MCF 10A (cell line): ENCODE measurements around the gene LRRC75A. TPM values are rescaled to one million over a fixed set of nuclear protein-coding genes. Genes with fewer than 3 reads are reported as not detected.
A peak's percentile ranks its signal among the peaks of the same experiment; 100 is the strongest.

Experiments used
- BruUV-seq: library from RNA; stranded (reverse); fragments of 400-500 nt; replicated peaks from 2 replicates; lab custom pipeline; 2021; lab: Mats Ljungman, UMichigan
- CTCF ChIA-PET: fragments of 300-600 bp; sonication (Branson Sonifier 250); formaldehyde crosslinking; extraction: SDS; loops from one replicate; lab custom pipeline; 2021; ENCODE audit warnings: antibody characterized with exemption, inconsistent platforms; lab: Yijun Ruan, JAX
- POLR2A ChIA-PET: fragments of 300-600, 350-650 bp; sonication (Branson Sonifier 250); formaldehyde crosslinking; extraction: SDS; loops from one replicate; lab custom pipeline; 2020; ENCODE audit warnings: antibody characterized with exemption, inconsistent platforms; lab: Yijun Ruan, JAX
- DNase-seq: peaks from one replicate; pipeline ENCODE4 v3.0.0-alpha.2; 2018; ENCODE audit not compliant: unreplicated experiment
- H3K27ac Mint-ChIP-seq: one replicate; pipeline ENCODE4 v1.8.0; 2022; ENCODE audit warnings: mild to moderate bottlenecking, low read depth, mixed read lengths; ENCODE audit not compliant: unreplicated experiment
- H3K27me3 Mint-ChIP-seq: one replicate; pipeline ENCODE4 v1.8.0; 2022; ENCODE audit warnings: mixed read lengths; ENCODE audit not compliant: insufficient read depth, unreplicated experiment
- H3K36me3 Mint-ChIP-seq: one replicate; pipeline ENCODE4 v1.8.0; 2022; ENCODE audit warnings: mild to moderate bottlenecking, moderate library complexity, mixed read lengths; ENCODE audit not compliant: insufficient read depth, unreplicated experiment
- H3K4me1 Mint-ChIP-seq: one replicate; pipeline ENCODE4 v1.8.0; 2022; ENCODE audit warnings: mixed read lengths; ENCODE audit not compliant: insufficient read depth, unreplicated experiment
- H3K4me3 Mint-ChIP-seq: one replicate; pipeline ENCODE4 v1.8.0; 2022; ENCODE audit warnings: mild to moderate bottlenecking, moderate library complexity, mixed read lengths; ENCODE audit not compliant: unreplicated experiment
- H3K9me3 Mint-ChIP-seq: one replicate; pipeline ENCODE4 v1.8.0; 2022; ENCODE audit warnings: mixed read lengths; ENCODE audit not compliant: unreplicated experiment
- intact Hi-C: fragments of 100-400 bp; cut with micrococcal nuclease; formaldehyde crosslinking; loops from 2 replicates; pipeline ENCODE4 v1.14.1; 2022
- total RNA-seq: library from RNA; stranded (reverse); gene quantifications from 2 replicates; pipeline ENCODE4 v1.2.3, GENCODE V29; 2022
- TF ChIP-seq, protein P1 (sequence below): fragments of 200-600 bp; IDR thresholded peaks from one replicate; pipeline ENCODE4 v1.8.0; 2022; ENCODE audit warnings: antibody characterized with exemption, mild to moderate bottlenecking; ENCODE audit not compliant: unreplicated experiment

The LRRC75A gene
- total RNA-seq, 1 experiment from 2014 or later, result 0.30 TPM

DNA sequence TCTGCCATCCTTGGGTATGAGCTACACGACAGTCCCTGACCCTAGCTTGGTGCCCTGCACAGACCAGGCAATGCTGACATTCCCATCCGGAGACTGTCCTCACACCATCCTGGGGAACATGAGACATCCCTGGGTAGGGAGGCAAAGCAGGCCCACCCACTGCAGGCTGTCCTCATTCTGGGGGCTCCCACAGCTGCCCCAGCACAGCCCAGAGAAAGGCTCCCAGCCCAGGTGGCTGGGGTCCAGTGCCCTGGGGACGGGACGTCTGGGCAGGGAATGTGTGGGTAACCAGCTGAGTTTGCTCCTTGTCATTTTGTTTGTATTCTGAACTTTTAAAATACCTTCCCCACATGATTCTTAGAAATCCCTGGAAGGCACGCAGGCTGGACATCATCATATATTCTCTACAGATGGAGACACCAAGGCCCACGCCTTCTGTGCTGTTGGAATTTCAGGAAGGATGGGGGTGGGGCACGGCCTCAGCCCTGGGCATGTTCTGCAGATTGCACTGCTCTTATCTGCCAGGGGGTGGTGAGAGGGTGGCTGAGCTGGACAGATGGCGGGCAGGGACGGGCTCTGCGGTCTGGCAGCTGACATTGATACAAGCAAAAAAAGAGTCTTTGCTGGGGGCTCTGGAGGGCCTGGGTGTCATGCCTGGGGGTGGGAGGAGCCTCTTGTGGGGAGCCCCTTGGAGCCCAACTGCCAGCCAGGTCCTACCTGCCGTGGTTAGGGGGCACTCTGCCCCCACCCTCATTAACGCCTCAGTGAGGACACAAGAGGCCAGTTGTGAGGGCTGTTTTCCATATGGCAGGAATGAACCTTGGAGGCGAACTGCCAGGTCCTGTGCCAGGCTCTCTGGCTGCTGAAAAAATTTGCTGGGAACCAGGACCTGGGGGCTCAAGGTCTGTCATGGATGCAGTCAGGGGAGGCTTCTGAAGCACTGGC, 28.4 kb downstream of the LRRC75A start:
- peak; percentile 54 for DNase-seq

DNA sequence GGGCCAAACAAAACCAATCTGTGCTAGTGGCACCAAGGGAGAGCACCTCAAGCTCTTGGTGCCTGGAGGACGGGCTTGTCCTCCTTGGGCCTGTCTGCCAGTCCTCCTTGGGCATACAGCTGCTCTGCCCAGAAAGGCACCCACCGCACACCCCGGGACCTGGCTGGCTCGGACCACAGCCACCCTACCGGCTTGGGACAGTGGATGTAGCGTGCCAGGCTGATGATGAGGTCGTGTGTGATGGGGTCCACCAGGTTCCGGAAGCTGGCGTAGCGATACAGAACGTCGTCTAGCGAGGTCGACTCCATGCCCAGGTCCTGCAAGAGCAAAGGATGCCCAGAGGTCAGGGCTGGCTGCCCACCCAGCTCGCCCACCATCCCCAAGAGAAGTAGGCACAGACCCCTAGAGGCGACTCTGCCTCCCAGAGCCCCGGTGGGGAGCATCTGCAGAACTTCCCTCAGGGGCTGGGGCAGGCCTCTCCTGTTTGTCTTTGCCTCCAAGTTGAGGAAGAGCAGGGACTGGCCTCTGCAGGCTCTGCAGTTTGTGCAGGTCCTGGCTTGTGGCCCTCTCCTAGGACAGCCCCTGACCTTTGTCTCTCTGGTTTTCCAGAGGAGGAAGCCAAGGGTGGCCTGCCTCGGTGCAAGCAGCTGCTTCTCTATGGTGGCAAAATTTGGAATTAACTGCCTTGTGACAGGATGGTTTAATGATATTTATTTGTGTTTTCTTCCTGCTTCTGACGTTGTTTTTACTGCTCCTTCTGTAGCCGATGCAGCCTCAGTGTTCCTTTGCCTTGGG, 29.7 kb downstream of the LRRC75A start:
- H3K27ac Mint-ChIP-seq, result no peak overlapping the region
- intact Hi-C loops, result no loop called here

More for the DNA sequence above, 28.4 kb downstream of the LRRC75A start:
- ChIA-PET CTCF (interaction anchor here (0.5 to 4.4 kb wide), 9 partner anchors 10 to 126 kb away, joined by 3 to 28 read pairs (median 6); no protein-coding TSS in a partner anchor), POLR2A (interaction anchor here (1.0 kb wide), 1 partner anchor 25 kb away, joined by 3 read pairs; no protein-coding TSS in a partner anchor)
- BruUV-seq, result no TSS peak
- Mint-ChIP-seq H3K27ac (no peak overlapping the region), H3K4me1 (peaks cover 7% of the 10 kb centered on the region), H3K36me3 (peaks cover 13% of the 10 kb centered on the region), H3K27me3 (peaks cover 16% of the 10 kb centered on the region), H3K4me3 (no peak overlapping the region), H3K9me3 (no peaks in the 10 kb centered on the region)
- intact Hi-C loops, result no loop called here
- TF ChIP-seq, protein P1, sequence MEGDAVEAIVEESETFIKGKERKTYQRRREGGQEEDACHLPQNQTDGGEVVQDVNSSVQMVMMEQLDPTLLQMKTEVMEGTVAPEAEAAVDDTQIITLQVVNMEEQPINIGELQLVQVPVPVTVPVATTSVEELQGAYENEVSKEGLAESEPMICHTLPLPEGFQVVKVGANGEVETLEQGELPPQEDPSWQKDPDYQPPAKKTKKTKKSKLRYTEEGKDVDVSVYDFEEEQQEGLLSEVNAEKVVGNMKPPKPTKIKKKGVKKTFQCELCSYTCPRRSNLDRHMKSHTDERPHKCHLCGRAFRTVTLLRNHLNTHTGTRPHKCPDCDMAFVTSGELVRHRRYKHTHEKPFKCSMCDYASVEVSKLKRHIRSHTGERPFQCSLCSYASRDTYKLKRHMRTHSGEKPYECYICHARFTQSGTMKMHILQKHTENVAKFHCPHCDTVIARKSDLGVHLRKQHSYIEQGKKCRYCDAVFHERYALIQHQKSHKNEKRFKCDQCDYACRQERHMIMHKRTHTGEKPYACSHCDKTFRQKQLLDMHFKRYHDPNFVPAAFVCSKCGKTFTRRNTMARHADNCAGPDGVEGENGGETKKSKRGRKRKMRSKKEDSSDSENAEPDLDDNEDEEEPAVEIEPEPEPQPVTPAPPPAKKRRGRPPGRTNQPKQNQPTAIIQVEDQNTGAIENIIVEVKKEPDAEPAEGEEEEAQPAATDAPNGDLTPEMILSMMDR, result no peak

DNA sequence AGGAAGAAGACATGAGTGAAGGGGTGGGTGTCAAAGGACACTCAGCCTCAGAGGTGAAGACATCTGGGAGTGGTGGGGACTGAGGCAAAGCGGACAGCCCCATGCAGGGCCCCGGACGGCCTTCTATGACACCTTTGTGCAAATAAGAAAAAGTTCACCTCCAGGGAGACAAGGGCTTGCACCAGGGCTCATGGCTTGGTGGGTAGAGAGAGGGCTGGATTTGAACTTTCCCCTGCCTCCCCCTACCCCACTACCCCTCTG, 30.5 kb downstream of the LRRC75A start:
- intact Hi-C loops, result no loop called here
- POLR2A ChIA-PET, result no interaction called here
- no TSS peak for BruUV-seq
- no peak overlapping the region for H3K4me3 Mint-ChIP-seq
- peaks cover 19% of the 10 kb centered on the region for H3K36me3 Mint-ChIP-seq
- DNase-seq, result no peak
- H3K9me3 Mint-ChIP-seq, result no peaks in the 10 kb centered on the region
- H3K4me1 Mint-ChIP-seq, result peaks cover 7% of the 10 kb centered on the region
- H3K27ac Mint-ChIP-seq, result no peak overlapping the region
- CTCF ChIA-PET, result interaction anchor here (0.7 to 4.4 kb wide), 5 partner anchors 8 to 60 kb away, joined by 3 to 28 read pairs (median 5); no protein-coding TSS in a partner anchor
- H3K27me3 Mint-ChIP-seq, result no peaks in the 10 kb centered on the region
- TF ChIP-seq, protein P1, result no peak

More for the DNA sequence above, 29.7 kb downstream of the LRRC75A start:
- Mint-ChIP-seq H3K4me1 (peaks cover 7% of the 10 kb centered on the region), H3K36me3 (peaks cover 14% of the 10 kb centered on the region), H3K27me3 (peaks cover 2% of the 10 kb centered on the region), H3K4me3 (no peak overlapping the region), H3K9me3 (no peaks in the 10 kb centered on the region)
- TF ChIP-seq, protein P1, result no peak
- BruUV-seq, result no TSS peak
- CTCF ChIA-PET, result interaction anchor here (0.6 to 4.4 kb wide), 8 partner anchors 8 to 127 kb away, joined by 3 to 28 read pairs (median 4); no protein-coding TSS in a partner anchor
- DNase-seq, result no peak
- POLR2A ChIA-PET, result interaction anchor here (0.7 kb wide), 1 partner anchor 58 kb away, joined by 3 read pairs; no protein-coding TSS in a partner anchor
